ENCODE data around the gene KLF15.

KLF15 gene

GRCh38 chr3:126370055-126370454, 12.8 kb upstream of the KLF15 start:
- H3K4me3 ChIP-seq (ENCODE audit: low read depth, low read length), result no peak overlapping the region
- TF ChIP-seq MAX (IDR thresholded peaks at IDR 0.05; ENCODE audit: low read depth, low read length) (no peak), CTCF (IDR thresholded peaks at IDR 0.05; ENCODE audit: low read depth, low read length) (no peak), MYC (IDR thresholded peaks at IDR 0.05; ENCODE audit: low read depth, low read length) (no peak), POLR2A (IDR thresholded peaks at IDR 0.05; ENCODE audit: extremely low read depth, insufficient read length) (no peak)
- DNase-seq (ENCODE audit: low read depth), result no peak

- TF ChIP-seq POLR2A (IDR thresholded peaks at IDR 0.05; ENCODE audit: extremely low read depth, insufficient read length) (no peak), MYC (IDR thresholded peaks at IDR 0.05; ENCODE audit: low read depth, low read length) (no peak), CTCF (IDR thresholded peaks at IDR 0.05; ENCODE audit: low read depth, low read length) (no peak), MAX (IDR thresholded peaks at IDR 0.05; ENCODE audit: low read depth, low read length) (no peak)
- DNase-seq (ENCODE audit: low read depth), result no peak
- H3K4me3 ChIP-seq (ENCODE audit: low read depth, low read length), result no peak overlapping the region
Measured at GRCh38 chr3:126369490-126369889, 12.3 kb upstream of the KLF15 start.

- no peak for DNase-seq (ENCODE audit: low read depth)
- H3K4me3 ChIP-seq (ENCODE audit: low read depth, low read length), result no peak overlapping the region
- TF ChIP-seq POLR2A (IDR thresholded peaks at IDR 0.05; ENCODE audit: extremely low read depth, insufficient read length) (no peak), CTCF (IDR thresholded peaks at IDR 0.05; ENCODE audit: low read depth, low read length) (no peak), MYC (IDR thresholded peaks at IDR 0.05; ENCODE audit: low read depth, low read length) (no peak), MAX (IDR thresholded peaks at IDR 0.05; ENCODE audit: low read depth, low read length) (no peak)
Measured at GRCh38 chr3:126367316-126367805, 10.2 kb upstream of the KLF15 start.

- no peak for TF ChIP-seq MYC (IDR thresholded peaks at IDR 0.05; ENCODE audit: low read depth, low read length)
- TF ChIP-seq MAX (IDR thresholded peaks at IDR 0.05; ENCODE audit: low read depth, low read length), result no peak
- no peak for TF ChIP-seq POLR2A (IDR thresholded peaks at IDR 0.05; ENCODE audit: extremely low read depth, insufficient read length)
- no peak for TF ChIP-seq CTCF (IDR thresholded peaks at IDR 0.05; ENCODE audit: low read depth, low read length)
- DNase-seq (ENCODE audit: low read depth), result no peak
- no peak overlapping the region for H3K4me3 ChIP-seq (ENCODE audit: low read depth, low read length)
Measured at GRCh38 chr3:126365351-126366277, 8.4 kb upstream of the KLF15 start.

GRCh38 chr3:126364731-126365301, 7.6 kb upstream of the KLF15 start:
- no peak for DNase-seq (ENCODE audit: low read depth)
- no peak for TF ChIP-seq POLR2A (IDR thresholded peaks at IDR 0.05; ENCODE audit: extremely low read depth, insufficient read length)
- TF ChIP-seq CTCF (IDR thresholded peaks at IDR 0.05; ENCODE audit: low read depth, low read length), result no peak
- TF ChIP-seq MAX (IDR thresholded peaks at IDR 0.05; ENCODE audit: low read depth, low read length), result no peak
- TF ChIP-seq MYC (IDR thresholded peaks at IDR 0.05; ENCODE audit: low read depth, low read length), result no peak
- no peak overlapping the region for H3K4me3 ChIP-seq (ENCODE audit: low read depth, low read length)

Data from NB4 (cell line).